Ishikawa (cell line): ENCODE measurements around the gene RALGPS1.

Experiments
- CEBPB ChIP-seq: IDR thresholded peaks from 2 replicates; pipeline ENCODE4 v1.6.1; 2012
- CREB1 ChIP-seq: IDR thresholded peaks from 2 replicates; pipeline ENCODE4 v1.6.1; 2012; ENCODE audit warnings: low read depth
- EGR1 ChIP-seq: IDR thresholded peaks from 2 replicates; pipeline ENCODE4 v1.6.1; 2012
- EP300 ChIP-seq: IDR thresholded peaks from 2 replicates; pipeline ENCODE4 v1.6.1; 2012; ENCODE audit warnings: borderline replicate concordance
- FOXM1 ChIP-seq: IDR thresholded peaks from 2 replicates; pipeline ENCODE4 v1.6.1; 2012; ENCODE audit warnings: low read depth, borderline replicate concordance
- MAX ChIP-seq: IDR thresholded peaks from 2 replicates; pipeline ENCODE4 v1.6.1; 2012
- NFIC ChIP-seq: IDR thresholded peaks from 2 replicates; pipeline ENCODE4 v1.6.1; 2012
- RAD21 ChIP-seq: IDR thresholded peaks from 2 replicates; pipeline ENCODE4 v1.6.1; 2012; ENCODE audit warnings: low read depth
- REST ChIP-seq: IDR thresholded peaks from 2 replicates; pipeline ENCODE4 v1.6.1; 2012; ENCODE audit warnings: low read depth, mild to moderate bottlenecking
- TAF1 ChIP-seq: IDR thresholded peaks from 2 replicates; pipeline ENCODE4 v1.6.1; 2012; ENCODE audit warnings: low read depth, mild to moderate bottlenecking
- TCF12 ChIP-seq: IDR thresholded peaks from 2 replicates; pipeline ENCODE4 v1.6.1; 2012; ENCODE audit warnings: low read depth
- TEAD4 ChIP-seq: IDR thresholded peaks from 2 replicates; pipeline ENCODE4 v1.6.1; 2012
- USF1 ChIP-seq: IDR thresholded peaks from 2 replicates; pipeline ENCODE4 v1.6.1; 2012
- YY1 ChIP-seq: IDR thresholded peaks from 2 replicates; pipeline ENCODE4 v1.6.1; 2012; ENCODE audit warnings: low read depth
- ZBTB7A ChIP-seq: IDR thresholded peaks from 2 replicates; pipeline ENCODE4 v1.6.1; 2012; ENCODE audit warnings: low read depth

Gene RALGPS1

GRCh38 chr9:127159949-127160610 lies 245.5 kb downstream of the RALGPS1 start:
- no peak for TF ChIP-seq REST

GRCh38 chr9:127161081-127161624 lies 246.6 kb downstream of the RALGPS1 start:
- no peak for TF ChIP-seq RAD21
- TF ChIP-seq FOXM1: no peak
- no peak for TF ChIP-seq TCF12
- no peak for TF ChIP-seq EGR1
- no peak for TF ChIP-seq TAF1
- TF ChIP-seq NFIC: no peak
- no peak for TF ChIP-seq REST
- TF ChIP-seq CEBPB: no peak
- no peak for TF ChIP-seq TEAD4
- no peak for TF ChIP-seq EP300
- TF ChIP-seq ZBTB7A: no peak
- TF ChIP-seq USF1: no peak
- TF ChIP-seq CREB1: no peak
- no peak for TF ChIP-seq YY1
- TF ChIP-seq MAX: no peak

GRCh38 chr9:127162046-127162863 lies 247.7 kb downstream of the RALGPS1 start:
- TF ChIP-seq NFIC: no peak
- no peak for TF ChIP-seq EP300
- no peak for TF ChIP-seq FOXM1
- no peak for TF ChIP-seq YY1
- TF ChIP-seq ZBTB7A: no peak
- no peak for TF ChIP-seq RAD21
- TF ChIP-seq TEAD4: no peak
- no peak for TF ChIP-seq MAX

- TF ChIP-seq TEAD4: no peak
- TF ChIP-seq USF1: no peak
- no peak for TF ChIP-seq ZBTB7A
- no peak for TF ChIP-seq EP300
- TF ChIP-seq TAF1: no peak
- no peak for TF ChIP-seq EGR1
- TF ChIP-seq REST: no peak
- no peak for TF ChIP-seq CREB1
Measured at GRCh38 chr9:127162864-127163365, 248.3 kb downstream of the RALGPS1 start.
